Astrocyte (in vitro differentiated cells and primary cell): ENCODE results near the gene CDK16.

ENCODE experiments used
- EZH2 ChIP-seq: IDR thresholded peaks from 2 replicates; pipeline ENCODE4 v1.6.1; 2012; ENCODE audit warnings: mild to moderate bottlenecking, low read length, inconsistent platforms; ENCODE audit not compliant: insufficient read depth
- TF ChIP-seq, protein P1 (sequence below): IDR thresholded peaks from 2 replicates; pipeline ENCODE4 v1.5.1; 2011; ENCODE audit warnings: low read depth, mild to moderate bottlenecking, inconsistent platforms, low read length, moderate library complexity; ENCODE audit not compliant: insufficient read depth

DNA sequence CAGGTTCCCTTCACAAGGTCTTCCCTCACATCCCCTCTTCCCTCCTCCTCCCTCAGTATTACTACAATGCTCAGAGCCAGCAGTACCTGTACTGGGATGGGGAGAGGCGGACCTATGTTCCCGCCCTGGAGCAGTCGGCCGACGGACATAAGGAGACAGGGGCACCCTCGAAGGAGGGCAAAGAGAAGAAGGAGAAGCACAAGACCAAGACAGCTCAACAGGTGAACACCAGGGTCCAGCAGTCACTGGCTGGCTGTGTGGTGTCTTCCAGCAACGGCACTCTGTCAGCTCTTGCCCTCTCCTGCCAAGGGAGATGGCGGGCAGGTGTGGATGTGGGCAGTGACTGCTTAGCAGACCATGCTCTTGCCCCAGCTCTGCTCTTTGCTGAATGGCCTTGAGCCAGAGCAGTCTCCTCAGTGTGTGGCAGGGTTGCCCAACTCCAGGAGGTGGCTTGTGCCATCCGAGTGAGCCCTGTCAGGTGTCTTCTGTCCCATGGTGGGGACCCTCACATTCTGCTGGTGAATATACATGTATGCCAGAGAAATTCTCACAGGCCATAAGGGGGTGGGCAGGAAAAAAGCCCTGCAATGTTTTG, 36.3 kb upstream of the CDK16 start:
- TF ChIP-seq, protein P1, sequence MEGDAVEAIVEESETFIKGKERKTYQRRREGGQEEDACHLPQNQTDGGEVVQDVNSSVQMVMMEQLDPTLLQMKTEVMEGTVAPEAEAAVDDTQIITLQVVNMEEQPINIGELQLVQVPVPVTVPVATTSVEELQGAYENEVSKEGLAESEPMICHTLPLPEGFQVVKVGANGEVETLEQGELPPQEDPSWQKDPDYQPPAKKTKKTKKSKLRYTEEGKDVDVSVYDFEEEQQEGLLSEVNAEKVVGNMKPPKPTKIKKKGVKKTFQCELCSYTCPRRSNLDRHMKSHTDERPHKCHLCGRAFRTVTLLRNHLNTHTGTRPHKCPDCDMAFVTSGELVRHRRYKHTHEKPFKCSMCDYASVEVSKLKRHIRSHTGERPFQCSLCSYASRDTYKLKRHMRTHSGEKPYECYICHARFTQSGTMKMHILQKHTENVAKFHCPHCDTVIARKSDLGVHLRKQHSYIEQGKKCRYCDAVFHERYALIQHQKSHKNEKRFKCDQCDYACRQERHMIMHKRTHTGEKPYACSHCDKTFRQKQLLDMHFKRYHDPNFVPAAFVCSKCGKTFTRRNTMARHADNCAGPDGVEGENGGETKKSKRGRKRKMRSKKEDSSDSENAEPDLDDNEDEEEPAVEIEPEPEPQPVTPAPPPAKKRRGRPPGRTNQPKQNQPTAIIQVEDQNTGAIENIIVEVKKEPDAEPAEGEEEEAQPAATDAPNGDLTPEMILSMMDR, result no peak
- TF ChIP-seq EZH2, result no peak
